B cell (primary cell): ENCODE data around the gene ZNF771. TPM values are rescaled to one million over a fixed set of nuclear protein-coding genes. Genes with fewer than 3 reads are reported as not detected.

Source experiments
- ATAC-seq: fragments of 200-7000 bp; cut with Tn5 transposase; one replicate; pipeline ENCODE4 v1.10.0; 2021; ENCODE audit warnings: low read depth, mild to moderate bottlenecking, moderate number of reproducible peaks, moderate library complexity
- CTCF ChIA-PET: fragments of 350-600 bp; sonication (Branson Sonifier 250); formaldehyde crosslinking; loops from one replicate; lab custom pipeline; 2021; ENCODE audit warnings: antibody characterized with exemption, inconsistent platforms; lab: Charles Lee
- POLR2A ChIA-PET: fragments of 350-600 bp; sonication (Branson Sonifier 250); formaldehyde crosslinking; loops from one replicate; lab custom pipeline; 2021; ENCODE audit warnings: antibody characterized with exemption; lab: Charles Lee
- DNase-seq: peaks from one replicate; pipeline ENCODE4 v3.0.0; 2013
- H2AFZ ChIP-seq: 2 replicates; pipeline ENCODE4 v1.6.1; 2012; ENCODE audit warnings: mild to moderate bottlenecking, low read depth, low read length; ENCODE audit not compliant: insufficient read depth, poor library complexity, severe bottlenecking
- H3K27ac ChIP-seq, 2 donors: 1 replicate in 1 of 2; 2 replicates in 1 of 2; pipeline ENCODE4 v1.5.1; 2012 to 2013; ENCODE audit warnings: low read length in 2 of 2, mild to moderate bottlenecking in 2 of 2, moderate library complexity in 1 of 2
- H3K27me3 ChIP-seq, 4 experiments: fragments of 200-600 bp in 1 of 4; sonication (generic) in 1 of 4; replicated peaks in 1 of 4; 1 replicate in 2 of 4; 2 replicates in 2 of 4; pipeline versions ENCODE4 v1.6.1 to v1.7.0; 2013 to 2016; ENCODE audit warnings: low read length in 3 of 4, mild to moderate bottlenecking in 2 of 4, mixed read lengths in 1 of 4, moderate library complexity in 1 of 4; ENCODE audit not compliant: insufficient read depth in 4 of 4, control insufficient read depth in 3 of 4; ENCODE audit errors: control extremely low read depth in 1 of 4
- H3K36me3 ChIP-seq, 2 experiments: replicated peaks in 1 of 2; 1 replicate in 1 of 2; 2 replicates in 1 of 2; pipeline versions ENCODE4 v1.6.1 to v1.7.1; 2013; ENCODE audit warnings: low read length in 1 of 2; ENCODE audit not compliant: insufficient read depth in 2 of 2, control insufficient read depth in 1 of 2; ENCODE audit errors: control extremely low read depth in 1 of 2, extremely low read depth in 1 of 2
- H3K4me1 ChIP-seq, 2 donors: fragments of 200-600 bp in 1 of 2; sonication (generic) in 1 of 2; 1 replicate in 1 of 2; 2 replicates in 1 of 2; pipeline versions ENCODE4 v1.5.1 to v1.6.1; 2013 to 2017; ENCODE audit warnings: low read length in 2 of 2; ENCODE audit not compliant: control insufficient read depth in 2 of 2, insufficient read depth in 2 of 2
- H3K4me2 ChIP-seq: replicated peaks from 2 replicates; pipeline ENCODE3; 2012; ENCODE audit warnings: mild to moderate bottlenecking, low read depth, low read length; ENCODE audit not compliant: poor library complexity, severe bottlenecking
- H3K4me3 ChIP-seq, 5 experiments: fragments of 200-600 bp in 1 of 5; sonication (generic) in 1 of 5; 1 replicate in 3 of 5; 2 replicates in 2 of 5; pipeline versions ENCODE4 v1.5.1 to v1.7.0; 2011 to 2016; ENCODE audit warnings: low read length in 4 of 5, mild to moderate bottlenecking in 4 of 5, low read depth in 2 of 5, control low read depth in 1 of 5, moderate library complexity in 1 of 5; ENCODE audit not compliant: insufficient read depth in 1 of 5; ENCODE audit errors: control extremely low read depth in 1 of 5, extremely low read depth in 1 of 5
- H3K79me2 ChIP-seq: fragments of 200-600 bp; sonication (generic); one replicate; pipeline ENCODE4 v1.6.0; 2016; ENCODE audit warnings: low read length; ENCODE audit not compliant: control insufficient read depth, insufficient read depth
- H3K9ac ChIP-seq: fragments of 200-600 bp; sonication (generic); 2 replicates; pipeline ENCODE4 v1.6.1; 2017; ENCODE audit warnings: mild to moderate bottlenecking, low read length, moderate library complexity
- H3K9me3 ChIP-seq, 3 donors: one replicate each; pipeline versions ENCODE4 v1.6.1 to v1.7.1; 2013; ENCODE audit warnings: low read length in 2 of 3; ENCODE audit not compliant: control insufficient read depth in 2 of 3, insufficient read depth in 1 of 3; ENCODE audit errors: control extremely low read depth in 1 of 3
- H4K20me1 ChIP-seq: 2 replicates; pipeline ENCODE4 v1.6.0; 2012; ENCODE audit warnings: mild to moderate bottlenecking, low read length; ENCODE audit not compliant: insufficient read depth, control insufficient read depth, poor library complexity, severe bottlenecking
- H3K27ac Mint-ChIP-seq: one replicate; pipeline ENCODE4 v1.8.0; 2021; ENCODE audit warnings: mixed read lengths
- H3K27me3 Mint-ChIP-seq: one replicate; pipeline ENCODE4 v1.8.0; 2021; ENCODE audit warnings: mixed read lengths
- H3K4me1 Mint-ChIP-seq: one replicate; pipeline ENCODE4 v1.8.0; 2021; ENCODE audit warnings: mixed read lengths
- H3K4me3 Mint-ChIP-seq: one replicate; pipeline ENCODE4 v1.8.0; 2021; ENCODE audit warnings: mixed read lengths
- H3K9me3 Mint-ChIP-seq: one replicate; pipeline ENCODE4 v1.8.0; 2022; ENCODE audit warnings: mixed read lengths; ENCODE audit not compliant: insufficient read depth
- EZH2 ChIP-seq: IDR thresholded peaks from 2 replicates; pipeline ENCODE4 v1.6.1; 2012; ENCODE audit warnings: borderline replicate concordance, low read depth, mild to moderate bottlenecking, moderate library complexity, low read length; ENCODE audit not compliant: insufficient read depth, poor library complexity, severe bottlenecking
- WGBS: methylation state at CpG from one replicate; pipeline ENCODE4 v1.1.5; 2013; ENCODE audit warnings: missing lambda C conversion rate; ENCODE audit not compliant: insufficient coverage; 5-methylcytosine and 5-hydroxymethylcytosine counted together
- intact Hi-C: fragments of 100-400 bp; cut with micrococcal nuclease; formaldehyde crosslinking; loops from one replicate; pipeline ENCODE4 v1.10.0; 2022
- polyA plus RNA-seq: library from polyadenylated mRNA; depleted of rRNA; stranded (reverse); fragments of >200 nt; gene quantifications from 2 replicates; pipeline ENCODE4 v1.2.3, GENCODE V29; 2012
- total RNA-seq, 2 donors: library from RNA; stranded (reverse); fragments of 120-200 nt in 1 of 2; gene quantifications; 1 replicate in 1 of 2; 2 replicates in 1 of 2; pipeline versions ENCODE4 v1.2.3 to v1.2.4, GENCODE V29; 2013 to 2022
- TF ChIP-seq, protein P1 (sequence below): fragments of 200-600 bp; IDR thresholded peaks from one replicate; pipeline ENCODE4 v1.8.0; 2022; ENCODE audit warnings: antibody characterized with exemption, mild to moderate bottlenecking

ZNF771 gene
- total and polyA plus RNA-seq, 2 donors (not counting 1 experiment from before 2014, with no cell fraction given), result 4.1 to 6.6 TPM

DNA sequence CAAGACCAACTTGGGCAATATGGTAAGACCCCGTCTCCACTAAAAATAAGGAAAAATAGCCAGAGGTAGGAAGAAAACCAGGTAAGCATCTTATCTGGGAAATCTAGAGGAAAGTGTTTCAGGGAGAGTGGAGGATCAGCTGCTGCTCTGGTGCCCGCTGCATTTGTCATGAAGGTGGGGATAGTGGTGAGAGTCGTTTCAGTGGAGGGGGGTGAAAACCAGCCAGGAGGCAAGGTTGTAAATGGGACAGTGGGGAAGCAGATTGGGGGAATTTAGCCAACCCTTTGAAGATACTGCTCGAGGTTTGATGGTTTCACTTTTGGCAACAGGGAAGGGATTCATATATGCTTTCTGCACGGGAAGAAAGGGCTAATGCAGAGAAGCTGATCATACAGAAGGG, 13.6 kb downstream of the ZNF771 start:
- no peaks in the 10 kb centered on the region for H3K9me3 ChIP-seq
- H3K27me3 Mint-ChIP-seq, result no peaks in the 10 kb centered on the region
- H3K27ac Mint-ChIP-seq, result no peak overlapping the region
- ATAC-seq (no peak), DNase-seq (no peak)
- peaks cover 7% of the 10 kb centered on the region for H3K4me1 Mint-ChIP-seq
- POLR2A ChIA-PET, result interaction anchor here (0.6 to 0.7 kb wide), 3 partner anchors 103 to 159 kb away, joined by 3 to 7 read pairs (median 5); no protein-coding TSS in a partner anchor
- no peak overlapping the region for H3K4me2 ChIP-seq
- WGBS, result 91% methylated on average over 5 of the region's 5 CpGs
- H3K27ac ChIP-seq, result no peak overlapping the region
- H2AFZ ChIP-seq, result no peak overlapping the region
- no peak for TF ChIP-seq EZH2
- TF ChIP-seq, protein P1, sequence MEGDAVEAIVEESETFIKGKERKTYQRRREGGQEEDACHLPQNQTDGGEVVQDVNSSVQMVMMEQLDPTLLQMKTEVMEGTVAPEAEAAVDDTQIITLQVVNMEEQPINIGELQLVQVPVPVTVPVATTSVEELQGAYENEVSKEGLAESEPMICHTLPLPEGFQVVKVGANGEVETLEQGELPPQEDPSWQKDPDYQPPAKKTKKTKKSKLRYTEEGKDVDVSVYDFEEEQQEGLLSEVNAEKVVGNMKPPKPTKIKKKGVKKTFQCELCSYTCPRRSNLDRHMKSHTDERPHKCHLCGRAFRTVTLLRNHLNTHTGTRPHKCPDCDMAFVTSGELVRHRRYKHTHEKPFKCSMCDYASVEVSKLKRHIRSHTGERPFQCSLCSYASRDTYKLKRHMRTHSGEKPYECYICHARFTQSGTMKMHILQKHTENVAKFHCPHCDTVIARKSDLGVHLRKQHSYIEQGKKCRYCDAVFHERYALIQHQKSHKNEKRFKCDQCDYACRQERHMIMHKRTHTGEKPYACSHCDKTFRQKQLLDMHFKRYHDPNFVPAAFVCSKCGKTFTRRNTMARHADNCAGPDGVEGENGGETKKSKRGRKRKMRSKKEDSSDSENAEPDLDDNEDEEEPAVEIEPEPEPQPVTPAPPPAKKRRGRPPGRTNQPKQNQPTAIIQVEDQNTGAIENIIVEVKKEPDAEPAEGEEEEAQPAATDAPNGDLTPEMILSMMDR, result no peak
- no peaks in the 10 kb centered on the region for H3K27me3 ChIP-seq
- peaks cover 9% of the 10 kb centered on the region for H3K79me2 ChIP-seq
- H3K4me1 ChIP-seq, result peaks cover 5 to 12% of the 10 kb centered on the region in 2 donors
- peaks cover 2 to 35% of the 10 kb centered on the region in 2 experiments for H3K36me3 ChIP-seq
- H3K4me3 Mint-ChIP-seq, result no peak overlapping the region
- no peaks in the 10 kb centered on the region for H3K9me3 Mint-ChIP-seq
- intact Hi-C loops, result no loop called here
- no peak overlapping the region for H3K4me3 ChIP-seq
- CTCF ChIA-PET, result interaction anchor here (1.2 to 5.3 kb wide), 3 partner anchors 9 to 114 kb away, joined by 3 to 43 read pairs (median 4); partner anchors contain the start of gene DCTPP1
- H4K20me1 ChIP-seq, result no peaks in the 10 kb centered on the region
- H3K9ac ChIP-seq, result no peak overlapping the region

DNA sequence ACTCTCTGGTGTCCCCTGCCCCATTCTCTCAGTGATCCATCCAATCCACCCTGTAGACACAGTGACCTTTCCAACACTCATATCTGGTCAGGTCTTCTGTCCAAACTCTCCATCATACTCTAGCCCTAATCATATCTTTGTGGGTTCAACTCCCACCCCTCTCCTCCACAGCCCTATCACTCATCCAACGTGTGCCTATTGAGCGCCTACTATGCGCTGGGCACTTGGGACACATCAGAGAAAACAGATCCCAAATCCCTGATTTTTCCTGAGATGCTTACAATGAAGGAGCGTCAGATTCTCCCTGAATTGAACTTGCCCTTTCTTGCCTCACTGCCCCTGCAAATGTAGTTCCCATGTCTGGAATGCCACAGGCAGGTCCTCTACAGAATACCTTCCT, 20.6 kb downstream of the ZNF771 start:
- peaks cover 27% of the 10 kb centered on the region for H3K79me2 ChIP-seq
- Mint-ChIP-seq H3K4me1 (peaks cover 15% of the 10 kb centered on the region), H3K9me3 (no peaks in the 10 kb centered on the region), H3K4me3 (peak overlapping the region; percentile 70), H3K27ac (peak overlapping the region; percentile 77), H3K27me3 (no peaks in the 10 kb centered on the region)
- no peak overlapping the region for H3K4me2 ChIP-seq
- H3K27me3 ChIP-seq, result no peaks in the 10 kb centered on the region
- H3K9ac ChIP-seq, result no peak overlapping the region
- H2AFZ ChIP-seq, result no peak overlapping the region
- CTCF ChIA-PET, result interaction anchor here (4.6 kb wide), 1 partner anchor 107 kb away, joined by 55 read pairs; the partner anchor contains the start of gene ZNF747
- intact Hi-C loops, result no loop called here
- TF ChIP-seq, protein P1, result no peak
- no peak for TF ChIP-seq EZH2
- H3K4me1 ChIP-seq, result peaks cover 12 to 21% of the 10 kb centered on the region in 2 donors
- POLR2A ChIA-PET, result interaction anchor here (1.0 kb wide), 1 partner anchor 10 kb away, joined by 3 read pairs; no protein-coding TSS in a partner anchor
- WGBS, result 98% methylated on average over 4 of the region's 4 CpGs
- H3K4me3 ChIP-seq, result no peak overlapping the region
- peaks cover 5 to 31% of the 10 kb centered on the region in 2 experiments for H3K36me3 ChIP-seq
- no peak overlapping the region for H3K27ac ChIP-seq
- no peaks in the 10 kb centered on the region for H4K20me1 ChIP-seq
- no peak for DNase-seq
- no peak for ATAC-seq
- no peaks in the 10 kb centered on the region for H3K9me3 ChIP-seq
